Fibroblast of lung (primary cell): ENCODE measurements around the gene SPATA20. TPM values are rescaled to one million over a fixed set of nuclear protein-coding genes. Genes with fewer than 3 reads are reported as not detected.

Experiments used
- DNase-seq, 2 donors: peaks; one replicate each; pipeline versions ENCODE4 v3.0.0 to v3.0.0-alpha.2; 2010; ENCODE audit warnings: low read depth in 2 of 2
- H2AFZ ChIP-seq: 2 replicates; pipeline ENCODE4 v1.5.1; 2012; ENCODE audit warnings: low read length, control low read depth, inconsistent platforms
- H3K27ac ChIP-seq: 2 replicates; pipeline ENCODE4 v1.5.1; 2011; ENCODE audit warnings: low read length, control low read depth; ENCODE audit not compliant: insufficient read depth
- H3K27me3 ChIP-seq: 2 replicates; pipeline ENCODE4 v1.5.1; 2011; ENCODE audit warnings: mild to moderate bottlenecking, low read length; ENCODE audit not compliant: control insufficient read depth, insufficient read depth
- H3K36me3 ChIP-seq: 2 replicates; pipeline ENCODE4 v1.5.1; 2011; ENCODE audit warnings: low read length; ENCODE audit not compliant: control insufficient read depth, insufficient read depth
- H3K4me1 ChIP-seq: 2 replicates; pipeline ENCODE4 v1.5.1; 2011; ENCODE audit warnings: low read length; ENCODE audit not compliant: control insufficient read depth, insufficient read depth; ENCODE audit errors: extremely low read depth
- H3K4me2 ChIP-seq: 2 replicates; pipeline ENCODE4 v1.5.1; 2011; ENCODE audit warnings: low read length, control low read depth; ENCODE audit not compliant: insufficient read depth; ENCODE audit errors: extremely low read depth
- H3K4me3 ChIP-seq, 4 experiments: fragments of 200-600 bp in 1 of 4; sonication (generic) in 1 of 4; replicated peaks in 1 of 4; 2 replicates each; pipeline ENCODE4 v1.5.1; 2011 to 2016; ENCODE audit warnings: low read length in 4 of 4, low read depth in 3 of 4, mild to moderate bottlenecking in 3 of 4, control low read depth in 2 of 4, inconsistent platforms in 1 of 4, mixed read lengths in 1 of 4; ENCODE audit not compliant: insufficient read depth in 1 of 4; ENCODE audit errors: control extremely low read depth in 1 of 4
- H3K79me2 ChIP-seq: 2 replicates; pipeline ENCODE4 v1.5.1; 2012; ENCODE audit warnings: mild to moderate bottlenecking, low read length, inconsistent platforms; ENCODE audit not compliant: control insufficient read depth, insufficient read depth
- H3K9ac ChIP-seq: 2 replicates; pipeline ENCODE4 v1.5.1; 2011; ENCODE audit warnings: mild to moderate bottlenecking, low read length, control low read depth; ENCODE audit not compliant: insufficient read depth
- H3K9me3 ChIP-seq: 2 replicates; pipeline ENCODE4 v1.5.1; 2012; ENCODE audit warnings: low read depth, low read length; ENCODE audit not compliant: control insufficient read depth, insufficient read depth
- H4K20me1 ChIP-seq: 2 replicates; pipeline ENCODE4 v1.5.1; 2011; ENCODE audit warnings: low read length; ENCODE audit not compliant: control insufficient read depth, insufficient read depth; ENCODE audit errors: extremely low read depth
- EZH2 ChIP-seq: IDR thresholded peaks from 2 replicates; pipeline ENCODE4 v1.5.1; 2012; ENCODE audit warnings: low read length, control low read depth, mild to moderate bottlenecking; ENCODE audit errors: missing control alignments
- polyA plus RNA-seq, 2 donors: library from polyadenylated mRNA; depleted of rRNA in 1 of 2; stranded (reverse) in 1 of 2; unstranded in 1 of 2; fragments of >200 nt; gene quantifications; 2 replicates each; pipeline ENCODE4 v1.2.1, GENCODE V29; 2011 to 2012; ENCODE audit warnings: missing spikeins in 1 of 2
- total RNA-seq: library from RNA; depleted of rRNA; stranded (reverse); fragments of >200 nt; gene quantifications from 2 replicates; pipeline ENCODE4 v1.2.1, GENCODE V29; 2014
- TF ChIP-seq, protein P1 (sequence below), 2 donors: IDR thresholded peaks in 1 of 2; conservative IDR thresholded peaks in 1 of 2; 1 replicate in 1 of 2; 2 replicates in 1 of 2; pipeline ENCODE4 v1.5.1; 2011 to 2012; ENCODE audit warnings: low read length in 2 of 2, control low read depth in 1 of 2, inconsistent platforms in 1 of 2, low read depth in 1 of 2, mild to moderate bottlenecking in 1 of 2

Gene SPATA20
- total and polyA plus RNA-seq, 2 donors (not counting 1 experiment from before 2014, with no cell fraction given), result 21.6 to 119 TPM

DNA sequence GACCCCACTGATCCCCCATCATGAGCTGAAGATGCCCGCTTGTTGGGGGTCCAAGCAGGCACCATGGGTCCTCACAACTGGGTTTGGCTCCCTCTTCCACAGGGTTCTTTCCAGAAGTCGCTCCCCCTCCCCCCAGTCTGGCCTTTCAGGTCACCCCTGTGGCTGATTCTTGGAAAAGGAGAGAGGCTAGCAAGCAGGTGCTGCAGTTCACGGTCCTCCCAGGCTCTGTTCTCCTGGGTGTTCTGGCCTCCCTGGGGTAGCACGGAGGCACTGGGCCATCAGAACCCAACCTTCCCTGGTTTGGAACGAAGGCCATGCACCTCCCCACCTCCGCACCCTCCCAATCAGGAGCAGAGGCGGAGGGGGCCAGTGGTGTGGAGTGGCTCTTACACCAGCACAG, 32.4 kb downstream of the SPATA20 start:
- H3K27ac ChIP-seq, result no peak overlapping the region
- TF ChIP-seq EZH2, result no peak
- TF ChIP-seq, protein P1, sequence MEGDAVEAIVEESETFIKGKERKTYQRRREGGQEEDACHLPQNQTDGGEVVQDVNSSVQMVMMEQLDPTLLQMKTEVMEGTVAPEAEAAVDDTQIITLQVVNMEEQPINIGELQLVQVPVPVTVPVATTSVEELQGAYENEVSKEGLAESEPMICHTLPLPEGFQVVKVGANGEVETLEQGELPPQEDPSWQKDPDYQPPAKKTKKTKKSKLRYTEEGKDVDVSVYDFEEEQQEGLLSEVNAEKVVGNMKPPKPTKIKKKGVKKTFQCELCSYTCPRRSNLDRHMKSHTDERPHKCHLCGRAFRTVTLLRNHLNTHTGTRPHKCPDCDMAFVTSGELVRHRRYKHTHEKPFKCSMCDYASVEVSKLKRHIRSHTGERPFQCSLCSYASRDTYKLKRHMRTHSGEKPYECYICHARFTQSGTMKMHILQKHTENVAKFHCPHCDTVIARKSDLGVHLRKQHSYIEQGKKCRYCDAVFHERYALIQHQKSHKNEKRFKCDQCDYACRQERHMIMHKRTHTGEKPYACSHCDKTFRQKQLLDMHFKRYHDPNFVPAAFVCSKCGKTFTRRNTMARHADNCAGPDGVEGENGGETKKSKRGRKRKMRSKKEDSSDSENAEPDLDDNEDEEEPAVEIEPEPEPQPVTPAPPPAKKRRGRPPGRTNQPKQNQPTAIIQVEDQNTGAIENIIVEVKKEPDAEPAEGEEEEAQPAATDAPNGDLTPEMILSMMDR (conservative IDR thresholded peaks at IDR 0.05 in 1 of 2, IDR thresholded peaks at IDR 0.05 in 1 of 2; ENCODE audit: low read depth in 1 of 2, low read length in 2 of 2), result no peak
- no peak overlapping the region for H3K9ac ChIP-seq
- no peaks in the 10 kb centered on the region for H3K4me1 ChIP-seq
- DNase-seq, result no peak
- H3K27me3 ChIP-seq, result peaks cover 7% of the 10 kb centered on the region
- no peaks in the 10 kb centered on the region for H4K20me1 ChIP-seq
- no peaks in the 10 kb centered on the region for H3K79me2 ChIP-seq
- no peak overlapping the region for H3K4me2 ChIP-seq
- H3K4me3 ChIP-seq, result no peak overlapping the region
- H2AFZ ChIP-seq, result no peak overlapping the region
- H3K9me3 ChIP-seq, result no peaks in the 10 kb centered on the region
- H3K36me3 ChIP-seq, result no peaks in the 10 kb centered on the region

DNA sequence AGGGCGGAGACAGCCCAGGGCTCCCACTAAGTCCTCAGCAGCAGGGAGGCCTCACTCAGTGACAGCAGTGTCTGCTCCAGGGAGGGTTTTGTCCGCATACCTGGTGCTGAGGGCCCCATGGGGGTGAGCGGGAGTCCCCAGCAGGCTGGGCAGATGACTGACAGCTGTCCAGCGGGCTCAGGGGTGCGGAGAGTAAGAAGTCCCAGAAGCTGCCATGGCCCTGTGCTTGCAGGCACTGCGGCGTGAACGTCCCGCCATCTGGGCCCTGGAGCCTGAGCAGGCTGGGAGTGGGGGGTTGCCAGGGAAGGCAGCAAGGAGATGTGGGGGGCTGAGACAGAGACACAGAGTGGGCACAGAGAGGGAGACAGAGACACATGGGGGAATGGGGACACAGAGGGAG, 33.7 kb downstream of the SPATA20 start:
- no peaks in the 10 kb centered on the region for H4K20me1 ChIP-seq
- DNase-seq, result no peak
- no peaks in the 10 kb centered on the region for H3K79me2 ChIP-seq
- no peaks in the 10 kb centered on the region for H3K4me1 ChIP-seq
- H3K9ac ChIP-seq, result no peak overlapping the region
- no peak overlapping the region for H2AFZ ChIP-seq
- no peak overlapping the region for H3K27ac ChIP-seq
- H3K27me3 ChIP-seq, result peaks cover 7% of the 10 kb centered on the region
- H3K36me3 ChIP-seq, result no peaks in the 10 kb centered on the region
- H3K4me2 ChIP-seq, result no peak overlapping the region
- H3K9me3 ChIP-seq, result no peaks in the 10 kb centered on the region
- H3K4me3 ChIP-seq, result no peak overlapping the region
- TF ChIP-seq, protein P1 (conservative IDR thresholded peaks at IDR 0.05 in 1 of 2, IDR thresholded peaks at IDR 0.05 in 1 of 2; ENCODE audit: low read depth in 1 of 2, low read length in 2 of 2), result no peak
- TF ChIP-seq EZH2, result no peak

DNA sequence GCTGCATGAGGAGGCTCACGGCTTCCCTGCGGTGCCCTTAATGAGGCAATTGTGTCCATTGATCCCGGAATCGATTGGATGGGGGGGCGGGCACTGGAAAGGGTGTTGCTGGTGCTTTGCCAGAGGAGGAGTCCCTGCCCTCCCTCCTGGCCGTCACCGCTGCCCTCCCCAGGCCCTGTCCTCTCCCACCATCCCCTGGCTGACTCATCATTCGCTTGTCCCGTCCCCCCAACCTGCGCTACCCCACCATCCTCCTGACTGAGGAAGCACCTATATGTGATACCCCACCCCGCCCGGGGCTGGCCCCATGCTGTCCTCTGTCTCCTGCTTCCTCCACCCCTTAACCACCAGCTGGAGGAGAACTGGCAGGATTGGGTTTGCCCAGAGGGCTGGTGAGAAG, 34.3 kb downstream of the SPATA20 start:
- H3K79me2 ChIP-seq, result no peaks in the 10 kb centered on the region
- H3K9ac ChIP-seq, result no peak overlapping the region
- H4K20me1 ChIP-seq, result no peaks in the 10 kb centered on the region
- H3K4me2 ChIP-seq, result no peak overlapping the region
- TF ChIP-seq, protein P1 (conservative IDR thresholded peaks at IDR 0.05 in 1 of 2, IDR thresholded peaks at IDR 0.05 in 1 of 2; ENCODE audit: low read depth in 1 of 2, low read length in 2 of 2), result no peak
- TF ChIP-seq EZH2, result no peak
- H3K9me3 ChIP-seq, result no peaks in the 10 kb centered on the region
- no peaks in the 10 kb centered on the region for H3K4me1 ChIP-seq
- DNase-seq, result no peak
- no peaks in the 10 kb centered on the region for H3K36me3 ChIP-seq
- H3K27me3 ChIP-seq, result peaks cover 7% of the 10 kb centered on the region
- H2AFZ ChIP-seq, result no peak overlapping the region
- no peak overlapping the region for H3K27ac ChIP-seq
- H3K4me3 ChIP-seq, result no peak overlapping the region
